Tibial artery (tissue), 4 donors: ENCODE data around the gene KRT80.

Experiments
- DNase-seq, 2 donors: peaks; one replicate each; pipeline ENCODE4 v3.0.0-alpha.2; 2019
- H3K27ac ChIP-seq, 2 donors: fragments of 200-600 bp; sonication (generic) in 1 of 2; 1 replicate in 1 of 2; 2 replicates in 1 of 2; pipeline ENCODE4 v1.5.1; 2018 to 2019; ENCODE audit warnings: mild to moderate bottlenecking in 1 of 2
- H3K27me3 ChIP-seq, 2 donors: fragments of 200-600 bp; sonication (generic) in 1 of 2; one replicate each; pipeline versions ENCODE4 v1.5.1 to v1.6.0; 2016 to 2019
- H3K36me3 ChIP-seq, 3 donors: fragments of 200-600 bp; sonication (generic) in 2 of 3; one replicate each; pipeline ENCODE4 v1.5.1; 2016 to 2019; ENCODE audit warnings: mild to moderate bottlenecking in 2 of 3
- H3K4me1 ChIP-seq, 4 donors: fragments of 200-600 bp; sonication (generic) in 2 of 4; 1 replicate in 3 of 4; 2 replicates in 1 of 4; pipeline ENCODE4 v1.5.1; 2016 to 2019
- H3K4me3 ChIP-seq, 2 donors: fragments of 200-600 bp; sonication (generic) in 1 of 2; 1 replicate in 1 of 2; 2 replicates in 1 of 2; pipeline ENCODE4 v1.5.1; 2018 to 2019; ENCODE audit warnings: mild to moderate bottlenecking in 2 of 2
- H3K9me3 ChIP-seq, 3 donors: fragments of 200-600 bp; sonication (generic) in 1 of 3; one replicate each; pipeline ENCODE4 v1.5.1; 2016 to 2019
- intact Hi-C: fragments of 100-400 bp; cut with DNase I; formaldehyde crosslinking; loops from one replicate; pipeline ENCODE4 v1.15.0; 2023; ENCODE audit warnings: low total_unique reads
- TF ChIP-seq, protein P1 (sequence below), 2 experiments: fragments of 200-600 bp in 1 of 2; fragments of 450-650 bp in 1 of 2; IDR thresholded peaks; one replicate each; pipeline ENCODE4 v1.5.1; 2017 to 2019; ENCODE audit warnings: antibody characterized with exemption in 2 of 2, mild to moderate bottlenecking in 1 of 2, moderate library complexity in 1 of 2

Gene KRT80

DNA sequence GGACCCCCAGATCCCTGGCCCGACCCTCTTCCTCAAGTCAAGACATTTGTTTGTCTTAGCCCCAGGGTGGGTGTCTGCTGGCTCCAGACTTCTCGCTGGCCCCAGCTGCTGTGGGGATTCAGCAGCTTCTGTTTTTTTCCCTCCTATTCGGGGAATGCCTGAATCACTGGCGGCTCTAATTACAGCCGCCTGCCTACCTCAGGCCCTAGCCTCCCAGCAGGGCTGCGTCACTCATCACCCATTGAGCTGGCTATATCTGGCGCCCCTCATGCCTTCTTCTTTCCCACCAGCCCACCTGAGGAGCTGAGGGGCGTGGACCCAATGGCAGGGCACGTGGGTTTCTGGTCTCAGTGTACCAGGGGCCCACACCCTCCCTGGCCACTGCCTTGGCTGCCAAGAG is 10.1 kb downstream of the KRT80 start:
- intact Hi-C loops: no loop called here

DNA sequence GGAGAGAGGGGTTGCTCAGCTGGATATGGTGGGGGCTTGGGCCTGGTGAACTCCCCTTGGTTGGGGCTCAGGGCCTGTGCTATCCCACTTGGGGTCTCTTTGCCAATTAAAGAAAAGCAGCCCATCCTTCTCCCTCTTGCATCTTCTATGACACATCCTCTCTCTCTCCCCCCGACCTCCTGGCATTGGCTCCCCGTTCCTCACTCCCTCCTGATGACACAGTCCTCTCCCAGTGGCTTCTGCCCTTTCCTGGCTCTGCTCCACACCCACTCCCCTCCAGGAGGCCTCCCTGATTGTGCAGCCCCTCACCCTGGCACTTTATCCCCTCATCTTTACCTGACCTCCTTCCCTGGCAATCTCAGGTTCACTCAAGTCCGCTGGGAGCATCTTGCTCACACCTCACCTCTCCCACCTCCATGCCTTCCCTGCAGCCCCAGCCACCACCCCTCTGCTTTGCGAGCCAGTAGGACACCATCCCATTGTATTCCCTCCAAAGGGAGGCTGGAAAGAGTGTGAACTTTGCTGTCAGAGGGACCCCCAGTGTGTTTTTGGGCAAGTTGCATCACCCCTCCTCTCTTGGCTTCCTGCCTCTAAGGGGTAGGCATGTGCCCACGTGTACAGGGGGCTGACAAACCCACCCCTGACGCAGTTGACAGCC is 10.7 kb downstream of the KRT80 start:
- DNase-seq: no peak
- H3K4me1 ChIP-seq: peaks cover 0 to 38% (median 20%) of the 10 kb centered on the region in 4 donors
- TF ChIP-seq, protein P1, sequence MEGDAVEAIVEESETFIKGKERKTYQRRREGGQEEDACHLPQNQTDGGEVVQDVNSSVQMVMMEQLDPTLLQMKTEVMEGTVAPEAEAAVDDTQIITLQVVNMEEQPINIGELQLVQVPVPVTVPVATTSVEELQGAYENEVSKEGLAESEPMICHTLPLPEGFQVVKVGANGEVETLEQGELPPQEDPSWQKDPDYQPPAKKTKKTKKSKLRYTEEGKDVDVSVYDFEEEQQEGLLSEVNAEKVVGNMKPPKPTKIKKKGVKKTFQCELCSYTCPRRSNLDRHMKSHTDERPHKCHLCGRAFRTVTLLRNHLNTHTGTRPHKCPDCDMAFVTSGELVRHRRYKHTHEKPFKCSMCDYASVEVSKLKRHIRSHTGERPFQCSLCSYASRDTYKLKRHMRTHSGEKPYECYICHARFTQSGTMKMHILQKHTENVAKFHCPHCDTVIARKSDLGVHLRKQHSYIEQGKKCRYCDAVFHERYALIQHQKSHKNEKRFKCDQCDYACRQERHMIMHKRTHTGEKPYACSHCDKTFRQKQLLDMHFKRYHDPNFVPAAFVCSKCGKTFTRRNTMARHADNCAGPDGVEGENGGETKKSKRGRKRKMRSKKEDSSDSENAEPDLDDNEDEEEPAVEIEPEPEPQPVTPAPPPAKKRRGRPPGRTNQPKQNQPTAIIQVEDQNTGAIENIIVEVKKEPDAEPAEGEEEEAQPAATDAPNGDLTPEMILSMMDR (IDR thresholded peaks at IDR 0.05): no peak
- intact Hi-C loops: no loop called here
- no peaks in the 10 kb centered on the region for H3K9me3 ChIP-seq
- no peak overlapping the region for H3K27ac ChIP-seq
- H3K4me3 ChIP-seq: no peak overlapping the region
- H3K27me3 ChIP-seq: no peaks in the 10 kb centered on the region
- H3K36me3 ChIP-seq: no peaks in the 10 kb centered on the region

More for the DNA sequence above, 10.1 kb downstream of the KRT80 start:
- TF ChIP-seq, protein P1 (IDR thresholded peaks at IDR 0.05): no peak
- no peaks in the 10 kb centered on the region for H3K9me3 ChIP-seq
- no peaks in the 10 kb centered on the region for H3K36me3 ChIP-seq
- no peak overlapping the region for H3K27ac ChIP-seq
- H3K27me3 ChIP-seq: no peaks in the 10 kb centered on the region
- H3K4me1 ChIP-seq: peaks cover 0 to 42% (median 24%) of the 10 kb centered on the region in 4 donors
- H3K4me3 ChIP-seq: no peak overlapping the region
- DNase-seq: no peak

DNA sequence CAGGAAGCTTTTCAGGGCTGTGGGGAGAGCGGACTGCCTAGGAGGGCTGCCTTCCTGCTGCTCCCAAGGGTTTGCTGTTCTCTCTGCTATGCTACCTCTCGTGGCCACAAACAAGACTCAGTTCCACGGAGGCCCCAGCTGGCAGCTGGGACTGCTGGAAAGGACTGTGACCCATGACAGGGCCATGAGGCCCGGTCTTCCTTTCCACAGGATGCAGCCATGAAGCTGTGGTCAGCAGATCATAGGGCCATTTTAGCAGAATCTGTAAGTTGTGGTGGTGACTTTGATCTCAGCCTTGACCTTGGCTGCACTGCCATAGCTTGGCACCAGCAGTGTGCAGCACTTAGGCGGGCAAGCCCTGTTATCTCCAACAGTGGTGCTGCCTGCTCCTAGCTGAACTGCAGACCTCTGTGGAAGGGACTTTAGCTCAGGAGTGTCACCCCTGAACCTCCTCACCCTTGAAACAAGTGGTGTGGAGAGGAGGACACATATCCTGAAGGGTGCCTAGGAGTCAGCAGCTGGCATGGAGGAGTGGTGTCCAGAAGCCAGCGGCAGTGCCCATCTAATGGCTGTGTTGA is 12.3 kb downstream of the KRT80 start:
- H3K9me3 ChIP-seq: no peaks in the 10 kb centered on the region

DNA sequence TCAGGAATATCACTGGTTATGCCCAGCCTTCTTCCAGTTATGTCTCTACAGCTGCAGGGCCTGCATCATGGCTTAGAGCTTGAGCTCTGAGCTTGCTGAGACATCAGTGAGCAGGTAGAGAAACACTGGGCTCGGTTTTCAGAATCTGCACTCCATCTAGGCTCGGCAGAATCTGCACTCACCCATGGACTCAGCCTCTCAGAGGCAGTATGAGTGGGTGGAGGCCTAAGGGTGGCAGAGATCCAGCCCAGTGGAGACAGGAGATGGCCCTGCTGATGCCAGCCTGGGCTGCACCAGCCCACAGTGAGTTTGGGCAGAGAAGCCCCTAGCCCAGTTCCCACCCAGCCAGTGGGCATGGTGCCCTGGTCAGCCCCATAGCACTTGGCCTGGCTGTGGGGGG is 12.8 kb downstream of the KRT80 start:
- H3K9me3 ChIP-seq: no peaks in the 10 kb centered on the region
- intact Hi-C loops: no loop called here
- H3K27ac ChIP-seq: peak overlapping the region; percentile 26 to 59
- H3K4me1 ChIP-seq: peaks cover 0 to 44% (median 25%) of the 10 kb centered on the region in 4 donors
- H3K4me3 ChIP-seq: no peak overlapping the region
- H3K27me3 ChIP-seq: no peaks in the 10 kb centered on the region
- TF ChIP-seq, protein P1 (IDR thresholded peaks at IDR 0.05): no peak
- H3K36me3 ChIP-seq: no peaks in the 10 kb centered on the region
- no peak for DNase-seq

More for the DNA sequence above, 12.3 kb downstream of the KRT80 start:
- intact Hi-C loops: no loop called here
- Histone ChIP-seq H3K4me1 (peaks cover 0 to 45% (median 25%) of the 10 kb centered on the region in 4 donors), H3K4me3 (no peak overlapping the region), H3K27me3 (no peaks in the 10 kb centered on the region), H3K27ac (peak overlapping the region; percentile 26 to 59), H3K36me3 (no peaks in the 10 kb centered on the region)
- TF ChIP-seq, protein P1 (IDR thresholded peaks at IDR 0.05): no peak
- no peak for DNase-seq

DNA sequence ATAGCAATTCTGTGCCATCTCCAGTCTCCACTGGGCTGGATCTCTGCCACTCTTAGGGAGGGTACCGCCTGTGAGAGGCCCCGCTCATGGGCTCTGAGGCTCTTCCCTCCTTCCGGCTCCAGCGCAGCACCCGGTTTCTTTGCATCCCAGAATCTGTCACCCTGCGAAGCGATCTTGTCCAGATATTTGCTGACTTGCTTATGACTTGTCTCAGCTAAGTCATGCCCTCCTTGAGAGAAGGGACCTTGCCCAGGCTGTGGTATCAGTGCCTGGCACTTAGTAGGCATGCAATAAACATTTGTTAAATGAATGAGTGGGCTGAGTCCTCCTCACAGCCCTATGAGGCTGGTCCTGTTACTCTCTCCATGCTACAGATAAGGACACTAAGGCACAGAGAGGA is 13.4 kb downstream of the KRT80 start:
- Histone ChIP-seq H3K27me3 (no peaks in the 10 kb centered on the region), H3K4me3 (no peak overlapping the region), H3K36me3 (no peaks in the 10 kb centered on the region), H3K27ac (peak overlapping the region; percentile 26 to 59), H3K9me3 (no peaks in the 10 kb centered on the region), H3K4me1 (peaks cover 0 to 39% (median 25%) of the 10 kb centered on the region in 4 donors)
- intact Hi-C loops: no loop called here
- TF ChIP-seq, protein P1 (IDR thresholded peaks at IDR 0.05): no peak
- no peak for DNase-seq
